ENCODE data around the gene MED22.
"Not testable (repeated sequence)": the region's sequence is repeated elsewhere in the genome, so short reads cannot be mapped to it uniquely, and the experiment has no call there.

DNA sequence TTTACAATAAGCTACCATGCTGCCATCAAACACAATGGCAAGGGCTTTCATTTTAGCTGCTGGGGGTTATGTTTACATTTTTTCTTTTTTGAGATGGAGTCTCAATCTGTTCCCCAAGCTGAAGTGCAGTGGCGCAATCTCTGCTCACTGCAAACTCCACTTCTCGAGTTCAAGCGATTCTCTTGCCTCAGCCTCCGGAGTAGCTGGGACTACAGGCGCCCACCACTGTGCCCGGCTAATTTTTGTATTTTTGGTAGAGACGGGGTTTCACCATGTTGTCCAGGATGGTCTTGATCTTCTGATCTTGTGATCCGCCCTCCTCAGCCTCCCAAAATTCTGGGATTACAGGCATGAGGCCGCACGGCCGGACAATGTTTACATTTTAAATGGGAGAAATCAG lies 13.0 kb downstream of the MED22 start:
- not testable (repeated sequence) for TF ChIP-seq CTCF (IDR thresholded peaks at IDR 0.05); SIN3A (IDR thresholded peaks at IDR 0.05; ENCODE audit: borderline replicate concordance, insufficient read depth, low read depth, low read length); POLR2AphosphoS5 (IDR thresholded peaks at IDR 0.05; ENCODE audit: low read depth, low read length); TCF7L2 (IDR thresholded peaks at IDR 0.05; ENCODE audit: low read depth, low read length); REST (IDR thresholded peaks at IDR 0.05; ENCODE audit: insufficient read depth in 1 of 2, low read depth in 2 of 2, low read length in 1 of 2)
